ENCODE data around the gene SPINT1. TPM values are rescaled to one million over a fixed set of nuclear protein-coding genes. Genes with fewer than 3 reads are reported as not detected.

Gene SPINT1, protein sequence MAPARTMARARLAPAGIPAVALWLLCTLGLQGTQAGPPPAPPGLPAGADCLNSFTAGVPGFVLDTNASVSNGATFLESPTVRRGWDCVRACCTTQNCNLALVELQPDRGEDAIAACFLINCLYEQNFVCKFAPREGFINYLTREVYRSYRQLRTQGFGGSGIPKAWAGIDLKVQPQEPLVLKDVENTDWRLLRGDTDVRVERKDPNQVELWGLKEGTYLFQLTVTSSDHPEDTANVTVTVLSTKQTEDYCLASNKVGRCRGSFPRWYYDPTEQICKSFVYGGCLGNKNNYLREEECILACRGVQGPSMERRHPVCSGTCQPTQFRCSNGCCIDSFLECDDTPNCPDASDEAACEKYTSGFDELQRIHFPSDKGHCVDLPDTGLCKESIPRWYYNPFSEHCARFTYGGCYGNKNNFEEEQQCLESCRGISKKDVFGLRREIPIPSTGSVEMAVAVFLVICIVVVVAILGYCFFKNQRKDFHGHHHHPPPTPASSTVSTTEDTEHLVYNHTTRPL
- 10 to 100 TPM; 10.8 to 13.5 (median 12.2) TPM for total RNA-seq

DNA sequence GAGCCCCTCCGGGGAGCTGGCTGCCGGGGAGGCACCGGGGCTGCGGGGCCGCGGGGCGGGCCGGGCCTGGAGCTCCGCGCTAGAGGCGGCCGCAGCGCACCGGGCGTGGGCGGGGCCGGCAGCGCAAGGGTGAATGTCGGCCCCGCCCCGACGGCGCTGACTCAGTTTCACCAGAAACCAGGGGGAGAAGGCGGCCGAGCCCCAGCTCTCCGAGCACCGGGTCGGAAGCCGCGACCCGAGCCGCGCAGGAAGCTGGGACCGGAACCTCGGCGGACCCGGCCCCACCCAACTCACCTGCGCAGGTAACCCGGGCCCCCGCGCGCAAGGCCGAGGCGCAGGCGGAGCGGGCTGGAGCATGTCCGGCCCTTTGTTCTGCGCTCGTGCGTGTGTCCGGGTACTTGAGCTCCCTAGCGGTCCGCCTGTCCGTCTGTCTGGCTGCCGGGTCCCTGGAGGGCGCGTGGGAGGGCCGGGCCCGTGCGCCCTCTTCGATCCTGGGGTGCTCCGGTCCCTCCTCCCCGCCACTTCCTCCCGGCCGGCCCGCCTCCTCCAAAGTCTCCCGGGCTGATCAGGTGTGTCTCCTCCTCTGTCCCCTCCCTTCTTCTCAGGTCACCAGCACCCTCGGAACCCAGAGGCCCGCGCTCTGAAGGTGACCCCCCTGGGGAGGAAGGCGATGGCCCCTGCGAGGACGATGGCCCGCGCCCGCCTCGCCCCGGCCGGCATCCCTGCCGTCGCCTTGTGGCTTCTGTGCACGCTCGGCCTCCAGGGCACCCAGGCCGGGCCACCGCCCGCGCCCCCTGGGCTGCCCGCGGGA lies at the start of gene SPINT1:
Gene SPINT1 (plus strand): TSS at position 164 of the 811 bp plus-strand sequence. CDS start 507 bp downstream, at position 671.
- Mint-ChIP-seq H3K36me3 (ENCODE audit: insufficient read depth) (no peaks in the 10 kb centered on the region), H3K4me3 (peak within 1 kb of the TSS; percentile 85), H3K27me3 (ENCODE audit: low read depth) (peaks cover 14% of the 10 kb centered on the region), H3K9me3 (no peaks in the 10 kb centered on the region), H3K4me1 (ENCODE audit: low read depth) (peaks cover 26% of the 10 kb centered on the region)
- peak; percentile 76 for DNase-seq
- peak; percentile 86 to 87 for ATAC-seq

DNA sequence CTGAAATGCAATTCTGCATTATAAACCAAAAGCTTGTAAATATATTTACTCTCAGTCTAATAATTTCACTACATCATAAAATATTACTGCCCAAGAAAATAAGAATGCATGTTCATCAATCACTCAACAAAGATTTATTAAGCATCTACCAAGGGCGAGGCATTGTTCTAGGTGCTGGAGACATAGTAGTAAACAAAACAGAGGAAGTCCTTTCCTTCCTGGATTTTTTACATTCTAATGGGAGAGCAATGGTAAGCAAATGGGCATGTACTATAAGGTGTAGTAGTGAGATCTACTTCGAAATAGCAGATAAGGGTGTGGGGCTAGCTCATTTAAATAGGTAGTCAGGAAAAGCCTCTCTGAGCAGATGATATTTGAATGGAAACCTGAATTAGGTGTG lies 47.8 kb upstream of the SPINT1 start:
- ATAC-seq, result no peak
- peaks cover 30% of the 10 kb centered on the region for H3K4me1 Mint-ChIP-seq (ENCODE audit: low read depth)
- H3K4me3 Mint-ChIP-seq, result no peak overlapping the region

DNA sequence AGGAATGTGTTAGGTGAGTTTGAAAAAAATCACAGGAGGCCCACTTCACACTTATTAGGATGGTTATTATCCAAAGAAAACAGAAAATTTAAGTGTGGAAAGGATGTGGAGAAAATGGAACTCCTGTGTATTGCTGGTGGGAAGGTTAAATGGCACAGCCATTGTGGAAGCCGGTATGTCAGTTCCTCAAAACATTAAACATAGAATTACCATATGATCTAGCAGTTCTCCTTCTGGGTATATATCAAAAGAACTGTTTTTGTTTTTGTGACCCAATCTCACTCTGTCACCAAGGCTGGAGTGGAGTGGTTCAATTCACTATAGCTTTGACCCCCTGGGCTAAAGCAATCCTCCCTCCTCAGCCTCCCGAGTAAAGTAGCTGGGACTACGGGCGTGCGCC lies 47.3 kb upstream of the SPINT1 start:
- DNase-seq, result no peak
- Mint-ChIP-seq H3K36me3 (ENCODE audit: insufficient read depth) (peaks cover 37% of the 10 kb centered on the region), H3K4me1 (ENCODE audit: low read depth) (peaks cover 32% of the 10 kb centered on the region), H3K4me3 (no peak overlapping the region), H3K9me3 (no peaks in the 10 kb centered on the region), H3K27me3 (ENCODE audit: low read depth) (no peaks in the 10 kb centered on the region)
- no peak for ATAC-seq

More for the DNA sequence above, 47.8 kb upstream of the SPINT1 start:
- Mint-ChIP-seq H3K27me3 (ENCODE audit: low read depth) (no peaks in the 10 kb centered on the region), H3K36me3 (ENCODE audit: insufficient read depth) (peaks cover 35% of the 10 kb centered on the region), H3K9me3 (no peaks in the 10 kb centered on the region)
- no peak for DNase-seq

DNA sequence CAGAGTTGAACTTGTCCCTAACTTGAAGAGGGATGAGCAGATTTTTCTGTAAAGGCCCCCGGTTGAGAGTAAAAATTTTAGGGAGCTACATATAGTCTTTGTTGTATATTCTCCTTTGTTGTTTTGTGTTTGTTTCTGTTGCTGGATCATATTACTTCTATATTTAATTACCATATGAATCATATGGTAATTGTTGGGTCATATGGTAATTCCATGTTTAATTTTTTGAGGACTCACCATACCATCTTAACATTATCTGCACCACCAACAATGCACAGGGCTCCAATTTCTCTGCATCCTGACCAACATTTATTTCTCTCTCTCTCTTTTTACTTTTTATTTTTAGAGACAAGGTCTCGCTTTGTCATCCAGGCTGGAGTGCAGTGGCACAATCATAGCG lies 44.3 kb upstream of the SPINT1 start:
- H3K27me3 Mint-ChIP-seq (ENCODE audit: low read depth), result no peaks in the 10 kb centered on the region
- ATAC-seq (no peak), DNase-seq (no peak)
- peaks cover 32% of the 10 kb centered on the region for H3K36me3 Mint-ChIP-seq (ENCODE audit: insufficient read depth)
- H3K9me3 Mint-ChIP-seq, result no peaks in the 10 kb centered on the region
- no peak overlapping the region for H3K4me3 Mint-ChIP-seq
- H3K4me1 Mint-ChIP-seq (ENCODE audit: low read depth), result peaks cover 29% of the 10 kb centered on the region

DNA sequence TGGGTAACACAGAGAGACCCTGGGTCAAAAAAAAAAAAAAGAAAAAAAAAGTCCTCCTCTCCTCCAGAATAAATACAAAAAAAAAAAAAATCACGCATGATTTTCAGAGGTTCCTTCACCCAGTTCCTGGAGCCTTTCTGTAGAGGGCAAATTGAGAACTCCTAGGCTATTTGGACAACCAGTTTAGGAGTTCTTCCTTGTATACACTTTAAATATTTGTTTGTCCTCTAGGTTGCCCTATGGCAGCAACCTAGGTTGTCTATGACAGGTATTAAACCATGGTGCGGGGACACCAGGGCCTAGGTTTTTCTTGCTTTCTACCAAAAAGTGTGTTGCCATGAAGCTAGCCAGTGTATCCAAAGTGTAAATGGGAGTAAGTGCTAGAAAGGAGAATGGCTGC lies 40.8 kb upstream of the SPINT1 start:
- Mint-ChIP-seq H3K9me3 (no peaks in the 10 kb centered on the region), H3K27me3 (ENCODE audit: low read depth) (no peaks in the 10 kb centered on the region), H3K4me3 (no peak overlapping the region), H3K36me3 (ENCODE audit: insufficient read depth) (peaks cover 24% of the 10 kb centered on the region), H3K4me1 (ENCODE audit: low read depth) (peaks cover 26% of the 10 kb centered on the region)
- DNase-seq (no peak), ATAC-seq (no peak)

DNA sequence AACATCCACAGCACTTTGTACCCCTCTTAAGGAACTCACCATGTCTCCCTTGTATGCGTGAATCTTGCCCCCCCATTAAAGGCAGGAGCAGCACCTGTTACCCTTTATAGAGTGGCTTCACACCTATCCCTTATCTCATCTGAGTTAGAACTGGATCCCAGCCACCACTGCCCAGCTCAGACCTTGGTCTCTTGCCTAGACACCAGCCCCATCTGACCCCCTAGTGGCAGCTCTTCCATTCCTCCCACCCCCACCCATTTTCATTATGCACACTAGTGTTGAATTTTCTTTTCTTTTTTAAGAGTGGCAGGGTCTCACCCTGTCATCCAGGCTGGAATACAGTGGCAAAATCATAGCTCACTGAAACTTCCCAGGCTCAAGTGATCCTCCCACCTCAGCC lies 40.2 kb upstream of the SPINT1 start:
- ATAC-seq (no peak), DNase-seq (no peak)
- no peaks in the 10 kb centered on the region for H3K27me3 Mint-ChIP-seq (ENCODE audit: low read depth)
- no peak overlapping the region for H3K4me3 Mint-ChIP-seq
- no peaks in the 10 kb centered on the region for H3K9me3 Mint-ChIP-seq
- peaks cover 19% of the 10 kb centered on the region for H3K36me3 Mint-ChIP-seq (ENCODE audit: insufficient read depth)
- H3K4me1 Mint-ChIP-seq (ENCODE audit: low read depth), result peaks cover 27% of the 10 kb centered on the region

DNA sequence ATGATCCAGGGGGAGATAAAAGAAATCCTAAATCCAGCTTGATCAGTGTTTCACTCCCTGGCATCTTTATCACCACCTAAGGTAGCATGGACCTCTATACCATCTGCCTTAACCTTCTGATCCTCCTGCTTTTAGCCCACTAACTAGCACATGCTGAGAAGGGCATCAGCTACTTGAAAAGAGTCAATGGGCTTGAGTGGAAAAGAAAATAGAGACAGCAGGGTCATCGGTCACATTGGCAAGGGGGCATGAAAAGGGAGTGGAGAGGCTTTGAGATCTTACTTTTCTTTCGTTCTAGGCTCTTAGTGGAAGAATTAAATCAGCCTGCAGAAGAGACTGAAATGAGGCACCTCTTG lies 37.2 kb upstream of the SPINT1 start:
- Mint-ChIP-seq H3K4me3 (peak overlapping the region; percentile 98), H3K36me3 (ENCODE audit: insufficient read depth) (peaks cover 12% of the 10 kb centered on the region), H3K4me1 (ENCODE audit: low read depth) (peaks cover 20% of the 10 kb centered on the region), H3K27me3 (ENCODE audit: low read depth) (no peaks in the 10 kb centered on the region), H3K9me3 (no peaks in the 10 kb centered on the region)
- DNase-seq (no peak), ATAC-seq (peak; percentile 0 to 1)

DNA sequence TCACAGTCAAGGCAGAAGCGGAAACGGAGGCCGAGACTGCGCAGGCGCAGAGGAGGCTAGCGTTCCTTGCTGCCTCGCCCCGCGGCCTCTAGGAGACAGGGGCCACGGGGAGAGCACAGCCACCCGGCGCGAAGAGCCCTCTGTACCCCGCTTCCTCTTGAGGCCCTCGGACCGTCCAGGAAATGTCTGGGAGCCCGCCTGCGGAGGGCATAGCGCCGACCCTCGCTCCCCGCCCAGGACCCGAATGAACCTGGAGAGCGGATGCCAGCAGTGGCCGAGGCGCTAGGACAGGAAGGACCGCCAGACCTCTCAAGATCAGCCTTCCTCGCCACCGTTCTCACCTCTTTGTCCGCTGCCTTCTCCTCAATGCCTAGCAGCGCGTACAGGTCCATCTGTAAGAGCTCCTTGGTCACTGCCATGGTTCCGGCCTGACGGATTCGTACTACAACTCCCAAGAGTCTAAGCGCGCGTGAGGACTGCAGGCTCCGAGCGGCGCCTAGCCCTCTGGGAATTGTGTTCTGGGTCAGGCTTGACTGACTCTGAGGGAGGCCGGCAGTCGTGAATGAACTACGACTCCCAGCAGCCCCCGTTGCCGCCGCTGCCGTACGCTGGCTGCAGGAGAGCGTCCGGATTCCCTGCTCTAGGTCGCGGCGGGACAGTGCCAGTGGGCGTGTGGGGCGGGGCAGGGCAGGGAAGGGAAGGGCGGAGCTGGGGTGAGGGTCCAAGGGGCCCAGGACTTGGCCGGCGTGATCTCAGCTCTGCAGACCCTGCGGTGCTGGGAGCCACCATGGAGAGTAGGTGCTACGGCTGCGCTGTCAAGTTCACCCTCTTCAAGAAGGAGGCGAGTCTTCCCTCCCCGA lies 36.6 kb upstream of the SPINT1 start, which contains the start of the genes DNAJC17 and ZFYVE19:
Gene DNAJC17 (minus strand): TSS at position 446 of the 860 bp plus-strand sequence. CDS start 27 bp downstream, at position 419.
Gene ZFYVE19 (plus strand): TSS at position 62 of the 860 bp plus-strand sequence. CDS start 501 bp downstream, at position 563.
- Mint-ChIP-seq H3K36me3 (ENCODE audit: insufficient read depth) (peaks cover 9% of the 10 kb centered on the region), H3K9me3 (no peaks in the 10 kb centered on the region), H3K4me3 (peak within 1 kb of the TSS; percentile 98), H3K4me1 (ENCODE audit: low read depth) (peaks cover 17% of the 10 kb centered on the region), H3K27me3 (ENCODE audit: low read depth) (no peaks in the 10 kb centered on the region)
- DNase-seq (peak; percentile 91), ATAC-seq (peak; percentile 98)

DNA sequence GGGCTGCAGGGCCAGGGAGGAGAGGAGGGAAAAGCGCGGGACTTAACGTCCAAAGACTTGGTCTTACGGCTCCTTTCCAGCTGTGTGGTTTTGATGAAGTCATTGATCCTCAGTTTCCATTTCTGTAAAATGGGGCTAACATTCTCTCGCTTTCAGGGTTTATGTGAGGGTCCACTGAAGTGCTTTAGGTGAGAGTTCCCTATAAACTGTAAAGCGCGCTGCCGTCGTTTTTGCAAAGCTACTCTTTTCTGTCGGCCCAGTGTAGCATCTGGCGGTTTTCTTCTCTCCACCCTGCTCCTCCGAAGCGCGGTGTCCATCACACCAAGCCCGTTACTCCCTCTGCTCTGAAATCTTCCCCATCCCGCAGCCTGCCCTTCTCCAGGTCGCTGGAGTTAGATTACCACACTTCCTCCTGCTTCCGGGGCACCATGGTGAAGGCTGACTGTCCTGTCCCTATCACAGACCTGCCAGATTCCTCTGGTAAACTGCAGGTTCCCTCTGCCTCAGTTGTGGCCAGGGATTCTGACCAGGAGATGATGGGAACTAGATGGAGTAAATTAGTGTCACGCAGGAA lies 35.9 kb upstream of the SPINT1 start:
- ATAC-seq, result no peak

DNA sequence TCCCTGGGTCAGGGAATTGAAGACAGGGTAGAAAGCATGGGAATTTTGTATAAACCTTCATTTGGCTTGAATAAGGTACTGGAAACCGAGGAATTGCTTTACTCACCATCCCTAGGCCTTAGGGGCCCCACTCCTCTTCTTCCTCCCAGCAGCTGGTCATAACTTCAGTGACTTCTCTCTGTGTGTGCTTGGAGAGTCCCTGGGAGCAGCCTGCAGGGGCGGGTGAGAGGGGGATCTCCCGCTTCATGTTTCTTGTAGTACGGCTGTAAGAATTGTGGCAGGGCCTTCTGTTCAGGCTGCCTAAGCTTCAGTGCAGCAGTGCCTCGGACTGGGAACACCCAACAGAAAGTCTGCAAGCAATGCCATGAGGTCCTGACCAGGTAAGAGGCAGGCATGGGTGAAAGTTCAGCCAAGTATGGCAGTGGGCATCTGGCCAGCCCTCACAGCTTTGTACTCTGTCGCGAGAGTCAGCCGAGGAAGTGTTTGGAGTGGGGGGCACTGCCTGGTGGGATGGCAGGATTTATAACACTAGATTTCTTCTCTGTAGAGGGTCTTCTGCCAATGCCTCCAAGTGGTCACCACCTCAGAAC lies 34.9 kb upstream of the SPINT1 start:
- Mint-ChIP-seq H3K36me3 (ENCODE audit: insufficient read depth) (peaks cover 13% of the 10 kb centered on the region), H3K9me3 (no peaks in the 10 kb centered on the region), H3K4me1 (ENCODE audit: low read depth) (peaks cover 14% of the 10 kb centered on the region), H3K4me3 (peak overlapping the region; percentile 98), H3K27me3 (ENCODE audit: low read depth) (no peaks in the 10 kb centered on the region)
- no peak for ATAC-seq
- DNase-seq, result no peak

More for the DNA sequence above, 35.9 kb upstream of the SPINT1 start:
- Mint-ChIP-seq H3K36me3 (ENCODE audit: insufficient read depth) (peaks cover 13% of the 10 kb centered on the region), H3K9me3 (no peaks in the 10 kb centered on the region), H3K27me3 (ENCODE audit: low read depth) (no peaks in the 10 kb centered on the region), H3K4me3 (peak overlapping the region; percentile 98), H3K4me1 (ENCODE audit: low read depth) (peaks cover 17% of the 10 kb centered on the region)
- DNase-seq, result no peak

DNA sequence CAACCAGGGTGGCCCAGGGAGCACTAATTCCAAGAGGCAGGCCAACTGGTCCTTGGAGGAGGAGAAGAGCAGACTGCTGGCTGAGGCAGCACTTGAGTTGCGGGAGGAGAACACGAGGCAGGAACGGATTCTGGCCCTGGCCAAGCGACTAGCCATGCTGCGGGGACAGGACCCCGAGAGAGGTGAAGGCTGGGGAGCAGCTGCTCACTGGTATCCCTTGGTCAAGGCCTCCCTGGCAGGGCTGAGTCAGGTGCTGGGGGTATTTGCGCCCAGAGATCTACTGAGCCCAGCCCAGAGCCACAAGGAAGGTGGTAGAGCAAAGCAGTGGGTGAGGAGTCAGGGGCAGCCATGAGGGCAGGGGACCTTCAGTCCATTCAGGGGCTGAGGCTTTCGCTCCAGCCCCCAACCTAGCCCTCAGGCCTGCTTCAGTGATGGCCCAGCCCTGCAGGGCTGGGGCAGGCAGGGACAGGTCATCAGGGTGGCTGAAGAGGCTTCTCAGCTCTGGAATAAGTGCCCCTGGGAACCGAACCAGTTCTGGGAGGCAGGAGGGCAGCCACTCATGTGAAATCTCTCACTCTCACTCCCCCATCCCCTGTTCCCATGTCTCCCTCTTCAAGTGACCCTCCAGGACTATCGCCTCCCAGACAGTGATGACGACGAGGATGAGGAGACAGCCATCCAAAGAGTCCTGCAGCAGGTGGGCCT lies 31.0 kb upstream of the SPINT1 start:
- DNase-seq, result no peak
- H3K4me1 Mint-ChIP-seq (ENCODE audit: low read depth), result peaks cover 7% of the 10 kb centered on the region
- no peak for ATAC-seq
- peaks cover 18% of the 10 kb centered on the region for H3K36me3 Mint-ChIP-seq (ENCODE audit: insufficient read depth)
- H3K27me3 Mint-ChIP-seq (ENCODE audit: low read depth), result no peaks in the 10 kb centered on the region
- no peak overlapping the region for H3K4me3 Mint-ChIP-seq
- no peaks in the 10 kb centered on the region for H3K9me3 Mint-ChIP-seq

DNA sequence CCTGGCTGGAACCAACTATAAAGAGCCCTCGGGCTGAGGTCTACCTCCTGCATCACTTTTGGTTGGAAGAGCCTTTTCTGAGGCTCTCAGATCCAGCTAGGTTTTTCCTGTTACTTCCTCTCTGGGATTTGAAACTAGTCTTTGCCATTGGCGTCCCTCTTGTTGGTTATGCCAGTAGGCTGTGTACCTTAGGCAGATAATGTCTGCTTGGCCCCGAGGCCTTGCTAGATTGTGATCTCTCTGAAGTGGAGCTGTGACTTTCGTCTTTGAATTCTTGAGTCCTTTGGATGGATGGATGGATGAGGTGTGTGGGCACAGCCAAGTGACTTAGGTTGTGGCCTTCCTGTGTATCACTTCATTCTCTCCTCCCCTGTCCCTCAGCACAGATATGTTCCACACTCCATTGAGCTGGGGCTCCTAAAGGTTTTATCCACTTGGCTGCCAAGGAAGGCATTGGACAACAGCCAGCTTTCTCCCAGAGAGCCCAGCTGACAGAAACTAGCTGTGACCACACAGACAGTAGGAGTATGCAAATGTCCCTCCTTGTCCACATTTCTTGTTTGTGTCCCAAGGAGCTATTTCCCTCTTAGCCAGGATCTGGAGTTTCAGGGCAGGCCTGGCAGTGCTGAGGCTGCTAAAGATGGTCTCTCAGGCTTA lies 28.7 kb upstream of the SPINT1 start:
- Mint-ChIP-seq H3K4me3 (no peak overlapping the region), H3K9me3 (no peaks in the 10 kb centered on the region), H3K36me3 (ENCODE audit: insufficient read depth) (peaks cover 18% of the 10 kb centered on the region), H3K4me1 (ENCODE audit: low read depth) (no peaks in the 10 kb centered on the region), H3K27me3 (ENCODE audit: low read depth) (no peaks in the 10 kb centered on the region)
- DNase-seq, result no peak
- ATAC-seq, result no peak
